Urinary bladder (tissue), 4 donors: ENCODE results near the gene MOB3B. TPM values are rescaled to one million over a fixed set of nuclear protein-coding genes. Genes with fewer than 3 reads are reported as not detected.

ENCODE experiments used
- DNase-seq: peaks from one replicate; pipeline ENCODE4 v3.0.0-alpha.2; 2015; ENCODE audit errors: extremely low spot score
- H3K27ac ChIP-seq: one replicate; pipeline ENCODE4 v1.5.1; 2013; ENCODE audit warnings: low read depth, mild to moderate bottlenecking, moderate library complexity
- H3K36me3 ChIP-seq: one replicate; pipeline ENCODE4 v1.6.1; 2013; ENCODE audit warnings: mild to moderate bottlenecking, moderate library complexity; ENCODE audit not compliant: insufficient read depth
- H3K4me1 ChIP-seq: one replicate; pipeline ENCODE4 v1.6.1; 2013; ENCODE audit warnings: mild to moderate bottlenecking, moderate library complexity; ENCODE audit not compliant: insufficient read depth
- H3K4me3 ChIP-seq: one replicate; pipeline ENCODE4 v1.5.1; 2013; ENCODE audit warnings: low read depth, low read length
- WGBS: extraction: QIAGEN DNeasy Blood & Tissue Kit; methylation state at CpG from one replicate; pipeline ENCODE4 v1.1.7; 2013; 5-methylcytosine and 5-hydroxymethylcytosine counted together
- polyA plus RNA-seq: library from polyadenylated mRNA; stranded (reverse); fragments of 200-250 nt; gene quantifications from one replicate; pipeline ENCODE4 v1.2.3, GENCODE V29; 2013
- total RNA-seq: library from RNA; depleted of rRNA; stranded (reverse); fragments of >200 nt; gene quantifications from one replicate; pipeline ENCODE4 v1.2.3, GENCODE V29; 2014
- donor health status: healthy with polysubstance abuse.
- donor health status: healthy.

Gene MOB3B
- total and polyA plus RNA-seq, 2 donors = 3.8 to 8.0 TPM

- DNase-seq = no peak
- WGBS = 86% methylated on average over 9 of the region's 9 CpGs
- Histone ChIP-seq H3K27ac (no peak overlapping the region), H3K4me1 (no peaks in the 10 kb centered on the region), H3K36me3 (peaks cover 3% of the 10 kb centered on the region), H3K4me3 (no peak overlapping the region)
Observed at GRCh38 chr9:27329291-27329690, 200.3 kb downstream of the MOB3B start.

- Histone ChIP-seq H3K4me1 (no peaks in the 10 kb centered on the region), H3K36me3 (peaks cover 3% of the 10 kb centered on the region), H3K27ac (no peak overlapping the region), H3K4me3 (no peak overlapping the region)
- WGBS = 78% methylated on average over 3 of the region's 3 CpGs
- no peak for DNase-seq
Observed at GRCh38 chr9:27328483-27328882, 201.1 kb downstream of the MOB3B start.

GRCh38 chr9:27311184-27311583 is 218.4 kb downstream of the MOB3B start:
- no peak overlapping the region for H3K27ac ChIP-seq
- WGBS = 82% methylated on average over 2 of the region's 2 CpGs

GRCh38 chr9:27310582-27310981 is 219.0 kb downstream of the MOB3B start:
- no peak overlapping the region for H3K4me3 ChIP-seq
- no peak for DNase-seq
- no peaks in the 10 kb centered on the region for H3K36me3 ChIP-seq
- H3K4me1 ChIP-seq = no peaks in the 10 kb centered on the region
- H3K27ac ChIP-seq = no peak overlapping the region
- 56% methylated on average over 2 of the region's 2 CpGs for WGBS

More at GRCh38 chr9:27311184-27311583, 218.4 kb downstream of the MOB3B start:
- H3K36me3 ChIP-seq = no peaks in the 10 kb centered on the region
- H3K4me3 ChIP-seq = no peak overlapping the region
- no peaks in the 10 kb centered on the region for H3K4me1 ChIP-seq
- DNase-seq = no peak

GRCh38 chr9:27308691-27309390 is 220.8 kb downstream of the MOB3B start:
- no peaks in the 10 kb centered on the region for H3K4me1 ChIP-seq
- no peak overlapping the region for H3K4me3 ChIP-seq
- DNase-seq = no peak
- no peak overlapping the region for H3K27ac ChIP-seq
- 79% methylated on average over 4 of the region's 4 CpGs for WGBS
- H3K36me3 ChIP-seq = no peaks in the 10 kb centered on the region

GRCh38 chr9:27304521-27304920 is 225.1 kb downstream of the MOB3B start:
- DNase-seq = no peak
- no peaks in the 10 kb centered on the region for H3K4me1 ChIP-seq
- 79% methylated on average over 1 of the region's 1 CpG for WGBS
- H3K36me3 ChIP-seq = no peaks in the 10 kb centered on the region
- H3K27ac ChIP-seq = no peak overlapping the region
- H3K4me3 ChIP-seq = no peak overlapping the region

GRCh38 chr9:27303219-27303618 is 226.4 kb downstream of the MOB3B start:
- no peaks in the 10 kb centered on the region for H3K36me3 ChIP-seq
- no peak overlapping the region for H3K4me3 ChIP-seq
- WGBS = 35% methylated on average over 6 of the region's 6 CpGs
- H3K4me1 ChIP-seq = no peaks in the 10 kb centered on the region
- H3K27ac ChIP-seq = no peak overlapping the region
- DNase-seq = no peak

GRCh38 chr9:27297050-27297449 is 232.6 kb downstream of the MOB3B start, which contains the start of gene EQTN:
Gene EQTN (minus strand): TSS chr9:27297150. CDS start chr9:27297055, 95 bp downstream.
- no peak for DNase-seq
- H3K4me3 ChIP-seq = no peak within 1 kb of the TSS
- H3K36me3 ChIP-seq = no peaks in the 10 kb centered on the region
- no peak within 1 kb of the TSS for H3K27ac ChIP-seq
- no peaks in the 10 kb centered on the region for H3K4me1 ChIP-seq
- WGBS = 79% methylated on average over 7 of the region's 7 CpGs

GRCh38 chr9:27293996-27294395 is 235.6 kb downstream of the MOB3B start:
- Histone ChIP-seq H3K27ac (no peak overlapping the region), H3K4me1 (no peaks in the 10 kb centered on the region), H3K4me3 (no peak overlapping the region), H3K36me3 (no peaks in the 10 kb centered on the region)
- WGBS = 74% methylated on average over 2 of the region's 2 CpGs
- DNase-seq = no peak

GRCh38 chr9:27292659-27293405 is 236.8 kb downstream of the MOB3B start:
- no peak overlapping the region for H3K27ac ChIP-seq
- 41% methylated on average over 7 of the region's 7 CpGs for WGBS
- no peaks in the 10 kb centered on the region for H3K4me1 ChIP-seq
- DNase-seq = no peak
- no peaks in the 10 kb centered on the region for H3K36me3 ChIP-seq
- no peak overlapping the region for H3K4me3 ChIP-seq

- DNase-seq = no peak
- Histone ChIP-seq H3K4me3 (no peak overlapping the region), H3K4me1 (no peaks in the 10 kb centered on the region), H3K36me3 (no peaks in the 10 kb centered on the region), H3K27ac (no peak overlapping the region)
- 85% methylated on average over 8 of the region's 8 CpGs for WGBS
Observed at GRCh38 chr9:27291292-27291691, 238.3 kb downstream of the MOB3B start.

GRCh38 chr9:27282269-27282668 is 247.3 kb downstream of the MOB3B start:
- WGBS = 88% methylated on average over 7 of the region's 7 CpGs
- DNase-seq = no peak
- Histone ChIP-seq H3K36me3 (no peaks in the 10 kb centered on the region), H3K4me3 (no peak overlapping the region), H3K27ac (no peak overlapping the region), H3K4me1 (no peaks in the 10 kb centered on the region)

- no peak for DNase-seq
- 29% methylated on average over 5 of the region's 5 CpGs for WGBS
- Histone ChIP-seq H3K4me1 (no peaks in the 10 kb centered on the region), H3K27ac (no peak overlapping the region), H3K36me3 (no peaks in the 10 kb centered on the region), H3K4me3 (no peak overlapping the region)
Observed at GRCh38 chr9:27280860-27281259, 248.8 kb downstream of the MOB3B start.

GRCh38 chr9:27280249-27280648 is 249.4 kb downstream of the MOB3B start:
- no peak overlapping the region for H3K4me3 ChIP-seq
- WGBS = 91% methylated on average over 16 of the region's 16 CpGs
- no peaks in the 10 kb centered on the region for H3K36me3 ChIP-seq
- DNase-seq = no peak
- H3K4me1 ChIP-seq = no peaks in the 10 kb centered on the region
- H3K27ac ChIP-seq = no peak overlapping the region
